Suprapubic skin (tissue), 4 donors: ENCODE measurements around the gene ARVCF. TPM values are rescaled to one million over a fixed set of nuclear protein-coding genes. Genes with fewer than 3 reads are reported as not detected.

Source experiments
- DNase-seq, 2 donors: peaks; one replicate each; pipeline ENCODE4 v3.0.0-alpha.2; 2019; ENCODE audit warnings: low spot score in 2 of 2
- H3K27ac ChIP-seq: fragments of 200-600 bp; sonication (generic); one replicate; pipeline ENCODE4 v1.5.1; 2019
- H3K27me3 ChIP-seq: fragments of 200-600 bp; sonication (generic); one replicate; pipeline ENCODE4 v1.5.1; 2019
- H3K36me3 ChIP-seq: fragments of 200-600 bp; sonication (generic); one replicate; pipeline ENCODE4 v1.5.1; 2019
- H3K4me1 ChIP-seq: fragments of 200-600 bp; sonication (generic); one replicate; pipeline ENCODE4 v1.5.1; 2019
- H3K4me3 ChIP-seq: fragments of 200-600 bp; sonication (generic); one replicate; pipeline ENCODE4 v1.5.1; 2019; ENCODE audit warnings: mild to moderate bottlenecking
- H3K9me3 ChIP-seq: fragments of 200-600 bp; sonication (generic); one replicate; pipeline ENCODE4 v1.5.1; 2019
- CTCF ChIP-seq, 2 donors: fragments of 200-600 bp in 1 of 2; fragments of 450-650 bp in 1 of 2; sonication (generic) in 1 of 2; IDR thresholded peaks; one replicate each; pipeline ENCODE4 v1.5.1; 2016 to 2019; ENCODE audit warnings: antibody characterized with exemption in 2 of 2, mild to moderate bottlenecking in 1 of 2, moderate library complexity in 1 of 2
- EP300 ChIP-seq: sonication (generic); formaldehyde crosslinking; IDR thresholded peaks from one replicate; pipeline ENCODE4 v1.6.1; 2017; ENCODE audit warnings: antibody characterized with exemption
- POLR2A ChIP-seq, 2 donors: fragments of 450-650 bp; IDR thresholded peaks; one replicate each; pipeline ENCODE4 v1.6.1; 2017; ENCODE audit warnings: antibody characterized with exemption in 2 of 2, mild to moderate bottlenecking in 2 of 2, moderate library complexity in 2 of 2
- POLR2AphosphoS5 ChIP-seq, 3 donors: sonication (generic); formaldehyde crosslinking; IDR thresholded peaks; one replicate each; pipeline ENCODE4 v1.6.1; 2017; ENCODE audit warnings: antibody characterized with exemption in 3 of 3
- WGBS: methylation state at CpG from one replicate; pipeline ENCODE4 v1.1.5; 2018; 5-methylcytosine and 5-hydroxymethylcytosine counted together
- total RNA-seq, 4 donors: library from RNA; depleted of rRNA; stranded (reverse); fragments of >200 nt; gene quantifications; one replicate each; pipeline ENCODE4 v1.1.0, GENCODE V29; 2016

The ARVCF gene
- total RNA-seq, 4 donors from 2014 or later = 22.9 to 38.4 (median 26.0) TPM

GRCh38 chr22:19992481-19992911, 24.1 kb downstream of the ARVCF start:
- Histone ChIP-seq H3K4me3 (no peak overlapping the region), H3K9me3 (no peaks in the 10 kb centered on the region), H3K27ac (no peak overlapping the region), H3K4me1 (peaks cover 16% of the 10 kb centered on the region), H3K36me3 (no peaks in the 10 kb centered on the region), H3K27me3 (no peaks in the 10 kb centered on the region)
- DNase-seq = no peak
- WGBS = 86% methylated on average over 1 of the region's 7 CpGs
- no peak for TF ChIP-seq CTCF (IDR thresholded peaks at IDR 0.05)
- TF ChIP-seq POLR2AphosphoS5 (IDR thresholded peaks at IDR 0.05) = no peak
- no peak for TF ChIP-seq POLR2A (IDR thresholded peaks at IDR 0.05)
- TF ChIP-seq EP300 = no peak

GRCh38 chr22:19991645-19992451, 24.8 kb downstream of the ARVCF start:
- H3K9me3 ChIP-seq = no peaks in the 10 kb centered on the region
- peaks cover 20% of the 10 kb centered on the region for H3K4me1 ChIP-seq
- H3K27ac ChIP-seq = no peak overlapping the region
- no peaks in the 10 kb centered on the region for H3K36me3 ChIP-seq
- no peak for DNase-seq
- no peaks in the 10 kb centered on the region for H3K27me3 ChIP-seq
- no peak overlapping the region for H3K4me3 ChIP-seq
- no peak for TF ChIP-seq CTCF (IDR thresholded peaks at IDR 0.05)
- no peak for TF ChIP-seq EP300
- TF ChIP-seq POLR2A (IDR thresholded peaks at IDR 0.05) = no peak
- no peak for TF ChIP-seq POLR2AphosphoS5 (IDR thresholded peaks at IDR 0.05)
- 88% methylated on average over 21 of the region's 23 CpGs for WGBS

GRCh38 chr22:19991395-19991644, 25.3 kb downstream of the ARVCF start:
- Histone ChIP-seq H3K36me3 (no peaks in the 10 kb centered on the region), H3K9me3 (no peaks in the 10 kb centered on the region), H3K4me3 (no peak overlapping the region), H3K27ac (no peak overlapping the region), H3K4me1 (peaks cover 20% of the 10 kb centered on the region), H3K27me3 (no peaks in the 10 kb centered on the region)
- TF ChIP-seq POLR2A (IDR thresholded peaks at IDR 0.05) (no peak), EP300 (no peak), CTCF (IDR thresholded peaks at IDR 0.05) (no peak), POLR2AphosphoS5 (IDR thresholded peaks at IDR 0.05) (no peak)
- DNase-seq = no peak

GRCh38 chr22:19990609-19991394, 25.8 kb downstream of the ARVCF start:
- no peak overlapping the region for H3K27ac ChIP-seq
- no peaks in the 10 kb centered on the region for H3K9me3 ChIP-seq
- TF ChIP-seq POLR2A (IDR thresholded peaks at IDR 0.05) (no peak), EP300 (no peak), CTCF (IDR thresholded peaks at IDR 0.05) (no peak), POLR2AphosphoS5 (IDR thresholded peaks at IDR 0.05) (no peak)
- H3K4me3 ChIP-seq = no peak overlapping the region
- peaks cover 20% of the 10 kb centered on the region for H3K4me1 ChIP-seq
- no peaks in the 10 kb centered on the region for H3K27me3 ChIP-seq
- DNase-seq = no peak
- 100% methylated on average over 3 of the region's 20 CpGs for WGBS
- H3K36me3 ChIP-seq = no peaks in the 10 kb centered on the region

- WGBS = 79% methylated on average over 2 of the region's 2 CpGs
- Histone ChIP-seq H3K4me1 (peaks cover 22% of the 10 kb centered on the region), H3K36me3 (no peaks in the 10 kb centered on the region), H3K27ac (no peak overlapping the region), H3K27me3 (no peaks in the 10 kb centered on the region), H3K9me3 (no peaks in the 10 kb centered on the region), H3K4me3 (no peak overlapping the region)
- TF ChIP-seq CTCF (IDR thresholded peaks at IDR 0.05) (no peak), POLR2AphosphoS5 (IDR thresholded peaks at IDR 0.05) (no peak)
- no peak for DNase-seq
These were observed 26.4 kb downstream of the ARVCF start for GRCh38 chr22:19990188-19990587.
